Measurements from ENCODE around the gene RELN.
A peak's percentile ranks its signal among the peaks of the same experiment; 100 is the strongest.

Gene RELN

DNA sequence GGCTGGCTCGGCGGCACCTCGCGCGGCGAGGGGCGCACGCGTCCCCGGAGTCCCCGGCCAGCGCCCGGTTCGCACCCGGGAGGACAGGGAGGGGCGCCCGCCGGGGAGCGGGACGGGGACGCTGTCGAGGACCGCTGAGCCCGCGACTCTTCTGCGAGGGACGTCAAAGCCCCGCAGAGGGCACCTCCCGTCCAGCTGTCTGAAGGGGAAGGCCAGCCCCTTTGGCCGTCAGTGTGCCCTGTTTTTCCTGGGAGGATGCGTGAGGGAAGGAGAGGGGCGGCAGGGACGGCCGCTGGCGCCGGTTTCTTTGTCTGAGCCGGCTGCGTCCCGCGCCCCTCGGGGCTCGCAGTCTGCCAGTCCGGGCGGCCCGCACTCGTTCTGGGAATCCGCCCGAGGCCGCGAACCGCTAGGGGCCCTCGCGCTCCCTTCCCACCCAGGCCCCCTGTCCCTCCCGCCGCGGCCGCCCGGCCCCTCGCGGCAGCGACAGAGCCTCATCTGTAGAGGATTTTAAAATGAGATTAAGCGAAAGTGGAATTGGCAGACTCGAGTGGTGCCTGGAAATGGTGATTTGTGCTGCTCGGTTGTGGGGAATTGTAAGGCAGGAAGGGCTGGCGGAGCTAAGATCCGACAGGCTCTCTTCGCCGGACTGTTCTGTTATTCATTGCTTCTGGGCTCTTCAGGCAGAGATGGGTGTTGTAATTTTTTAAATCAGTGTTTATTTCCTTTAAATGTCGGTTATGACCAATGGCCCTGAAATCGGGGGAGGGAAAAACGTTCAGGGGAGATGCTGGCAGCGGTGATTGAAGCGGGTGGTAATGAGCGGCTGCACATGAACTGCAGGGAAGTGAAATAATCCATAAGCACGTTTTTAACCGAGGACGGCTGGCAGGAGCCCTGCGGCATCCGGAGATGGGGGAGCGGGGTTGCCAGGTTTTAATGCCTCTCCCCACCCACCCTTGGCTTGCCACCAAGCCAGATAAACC lies 618 bp upstream of the RELN start:
- DNase-seq, result peak; percentile 1

DNA sequence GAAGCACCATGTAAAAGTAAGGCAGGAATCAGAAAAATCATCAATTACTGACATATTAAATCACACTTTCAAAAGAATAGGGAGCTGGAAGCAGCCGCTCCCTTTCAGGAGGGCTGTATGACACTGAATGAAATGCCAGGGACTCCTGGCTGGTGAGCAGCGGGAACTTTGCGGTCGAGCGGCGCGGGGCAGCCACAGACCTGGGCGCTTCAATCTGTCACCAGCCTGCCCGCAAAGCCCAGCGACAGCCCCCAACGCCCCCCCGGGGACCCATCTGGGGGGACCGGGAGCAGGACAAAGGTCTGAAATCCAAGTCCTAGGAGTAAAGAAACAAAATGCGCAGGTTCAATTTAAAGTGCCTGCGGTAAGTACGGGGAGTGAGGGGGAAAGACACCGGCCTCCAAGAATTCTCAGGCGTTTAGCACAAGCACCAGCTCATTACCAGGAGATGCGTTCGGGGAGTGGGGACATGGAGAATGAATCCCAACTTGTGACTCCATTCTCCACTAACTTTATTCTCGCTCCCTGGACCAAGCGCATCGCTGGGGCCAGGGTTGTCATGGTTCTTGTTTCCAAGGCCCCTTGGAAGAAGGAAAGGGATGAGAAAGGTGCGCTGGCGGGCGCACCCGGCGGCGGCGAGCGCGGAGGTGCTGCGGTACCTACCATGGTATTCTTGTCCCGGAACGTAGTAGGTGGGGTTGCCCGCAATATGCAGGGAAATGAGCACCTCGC lies 824 bp downstream of the RELN start:
- DNase-seq, result no peak

DNA sequence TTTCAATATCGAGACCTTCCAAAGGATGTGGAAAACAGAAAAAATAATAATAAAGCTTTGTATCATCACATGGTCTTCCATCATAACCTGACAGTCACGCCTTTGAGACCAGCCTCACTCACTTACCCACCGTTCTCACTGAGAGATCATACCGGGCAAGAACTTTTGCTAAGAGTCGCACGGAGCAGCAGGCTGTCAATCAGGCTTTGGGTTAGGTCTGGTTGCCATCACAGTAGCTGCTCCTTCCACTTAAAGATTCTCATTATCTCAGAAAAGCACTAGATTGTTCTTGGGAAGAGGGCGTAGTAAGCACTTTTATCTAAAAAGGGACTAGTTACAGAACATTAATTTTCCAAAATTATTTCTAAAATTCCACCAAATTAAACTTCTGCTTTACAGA lies 2.0 kb downstream of the RELN start:
- no peak for DNase-seq

DNA sequence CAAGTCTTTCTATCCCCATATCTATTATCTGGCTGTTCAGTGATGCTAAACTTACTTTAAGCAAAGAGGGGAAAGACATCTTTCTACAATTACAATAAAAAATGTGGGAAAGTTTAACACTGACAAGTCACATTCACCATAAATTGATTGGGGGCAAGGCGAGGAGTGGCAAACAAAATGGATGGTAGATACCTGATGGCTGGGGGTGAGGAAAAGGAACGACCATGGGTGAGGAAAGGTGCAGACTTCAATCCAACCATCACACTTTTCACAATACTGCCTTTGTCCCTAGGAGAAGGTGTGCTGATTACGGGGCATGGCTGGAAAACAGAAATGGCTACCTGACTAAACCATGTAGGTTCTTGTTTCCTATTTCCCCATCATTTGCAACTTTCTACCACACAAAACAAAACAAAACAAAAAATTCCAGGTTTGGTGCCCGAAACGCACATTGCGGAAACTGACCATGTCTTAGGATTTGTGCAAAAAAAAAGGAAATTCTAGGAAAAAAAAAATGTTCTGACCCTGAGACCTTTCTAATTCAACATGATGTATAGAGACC lies 3.8 kb downstream of the RELN start:
- no peak for DNase-seq

DNA sequence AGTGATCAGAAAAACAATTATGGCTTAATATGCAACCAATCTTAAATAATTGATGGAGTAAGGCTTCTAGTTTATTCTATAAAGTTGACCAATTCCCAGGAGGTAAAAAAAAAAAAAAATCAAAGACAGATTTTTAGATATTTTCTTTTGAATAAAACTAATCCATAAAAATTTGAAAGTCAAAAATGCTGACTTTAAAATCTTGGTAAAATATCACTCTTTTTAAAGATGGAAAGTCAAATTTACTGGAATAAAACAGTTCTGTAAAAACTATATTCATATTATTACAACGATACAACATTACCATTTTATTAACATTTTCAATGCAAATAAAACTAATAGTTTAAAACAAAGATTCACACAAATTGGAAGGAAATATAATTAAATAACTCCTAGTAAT lies 5.4 kb downstream of the RELN start:
- no peak for DNase-seq

DNA sequence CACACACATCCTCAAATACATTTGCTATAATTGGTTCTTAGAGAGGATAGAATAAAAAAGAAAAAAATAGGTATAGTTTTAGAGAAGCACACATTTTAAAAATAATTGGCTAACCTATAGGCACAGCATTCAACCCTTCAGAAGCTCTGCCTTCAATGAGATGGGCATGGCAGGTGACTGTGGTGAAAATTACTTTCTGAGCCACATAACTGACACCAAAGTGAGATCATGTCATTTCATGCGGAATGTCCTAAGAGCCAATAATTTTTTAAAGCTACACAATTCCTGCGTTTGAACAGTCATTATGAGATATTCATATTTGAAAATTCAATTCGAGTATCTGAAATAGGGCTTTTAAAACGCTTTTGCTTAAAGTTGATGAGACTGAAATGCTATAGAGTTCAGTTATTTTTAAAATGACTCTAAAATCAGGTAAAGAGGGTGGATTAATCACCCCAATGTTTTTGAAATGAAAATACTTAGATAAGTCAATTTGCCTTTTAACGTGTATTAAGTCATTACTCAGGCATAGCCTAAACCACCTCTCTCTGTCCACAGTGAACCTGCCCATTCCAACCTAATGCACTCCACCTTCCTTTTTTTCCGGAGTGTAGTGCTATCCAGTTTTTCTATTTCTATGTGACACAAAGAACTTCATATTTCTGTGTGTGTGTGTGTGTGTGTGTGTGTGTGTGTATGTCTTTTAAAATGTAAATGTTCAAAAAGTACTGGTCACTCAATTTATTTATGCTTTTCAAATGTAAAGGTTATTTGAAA lies 6.1 kb downstream of the RELN start:
- DNase-seq, result no peak

DNA sequence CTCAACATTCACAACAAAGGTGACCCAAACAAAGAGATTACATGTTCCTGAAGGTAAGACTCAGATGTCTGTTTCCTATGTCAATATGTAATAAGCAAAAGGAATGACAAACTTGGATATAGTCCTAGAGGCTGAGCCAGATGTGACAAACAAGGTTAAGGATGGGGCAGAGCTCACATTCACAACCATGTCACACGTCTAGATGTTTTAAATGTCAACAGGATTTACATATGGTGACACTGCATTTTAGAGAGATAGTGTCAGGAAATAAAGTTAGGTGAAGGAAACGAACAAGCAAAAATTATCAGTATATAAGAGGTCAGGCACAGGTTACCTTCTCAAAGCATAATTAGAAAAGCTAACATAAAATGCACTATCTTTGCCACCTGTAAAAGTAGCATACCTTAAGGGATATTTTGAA lies 8.4 kb downstream of the RELN start:
- DNase-seq, result no peak

DNA sequence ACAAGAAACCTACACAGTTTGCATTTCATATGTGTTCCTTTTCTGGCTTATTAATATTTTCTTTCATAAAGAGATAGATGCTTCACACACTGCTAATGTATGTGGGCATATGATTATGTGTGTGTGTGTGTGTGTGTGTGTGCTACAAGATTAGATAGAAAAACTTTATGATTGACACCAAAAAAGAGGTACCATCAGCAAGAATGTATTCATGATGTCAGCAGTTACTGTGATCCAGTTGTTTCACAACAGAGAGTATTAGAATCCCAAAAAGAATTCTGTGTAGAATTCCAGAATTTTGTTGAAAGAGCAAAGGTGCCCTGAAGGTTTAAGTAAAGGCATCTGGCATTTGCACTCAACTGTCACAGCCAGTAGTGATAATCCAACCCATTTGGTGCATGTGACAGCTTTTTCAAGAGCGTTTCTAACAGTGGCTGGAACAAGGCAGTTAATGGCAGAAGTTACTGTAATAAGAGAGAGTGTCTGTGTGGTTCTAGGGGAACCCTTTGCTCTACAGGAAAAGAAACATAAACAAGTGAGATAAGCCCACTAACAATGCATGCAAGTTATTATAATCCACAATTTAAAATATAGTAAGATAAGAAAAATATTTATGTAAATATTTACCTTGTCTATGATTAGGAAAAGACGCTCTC lies 16.6 kb downstream of the RELN start:
- no peak for DNase-seq

DNA sequence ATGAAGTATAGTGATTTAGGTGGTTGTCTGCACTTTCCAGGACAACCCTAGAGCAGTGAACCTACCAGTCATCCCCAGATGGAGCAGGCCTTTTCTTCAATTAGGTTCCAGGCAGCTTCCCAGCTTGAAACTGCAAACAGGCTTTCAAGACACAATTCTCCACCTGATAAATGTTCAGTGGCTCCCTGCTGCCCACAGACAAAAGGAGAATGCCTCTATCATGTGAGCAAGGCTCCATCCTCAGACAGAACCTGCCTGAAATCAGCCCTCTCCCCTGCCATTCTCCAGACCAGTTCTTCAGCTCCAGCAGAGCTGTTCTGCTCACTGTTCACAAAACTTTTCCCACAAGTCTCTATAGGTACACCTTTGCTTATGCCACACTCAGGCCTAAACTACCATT lies 22.1 kb downstream of the RELN start:
- DNase-seq, result no peak

DNA sequence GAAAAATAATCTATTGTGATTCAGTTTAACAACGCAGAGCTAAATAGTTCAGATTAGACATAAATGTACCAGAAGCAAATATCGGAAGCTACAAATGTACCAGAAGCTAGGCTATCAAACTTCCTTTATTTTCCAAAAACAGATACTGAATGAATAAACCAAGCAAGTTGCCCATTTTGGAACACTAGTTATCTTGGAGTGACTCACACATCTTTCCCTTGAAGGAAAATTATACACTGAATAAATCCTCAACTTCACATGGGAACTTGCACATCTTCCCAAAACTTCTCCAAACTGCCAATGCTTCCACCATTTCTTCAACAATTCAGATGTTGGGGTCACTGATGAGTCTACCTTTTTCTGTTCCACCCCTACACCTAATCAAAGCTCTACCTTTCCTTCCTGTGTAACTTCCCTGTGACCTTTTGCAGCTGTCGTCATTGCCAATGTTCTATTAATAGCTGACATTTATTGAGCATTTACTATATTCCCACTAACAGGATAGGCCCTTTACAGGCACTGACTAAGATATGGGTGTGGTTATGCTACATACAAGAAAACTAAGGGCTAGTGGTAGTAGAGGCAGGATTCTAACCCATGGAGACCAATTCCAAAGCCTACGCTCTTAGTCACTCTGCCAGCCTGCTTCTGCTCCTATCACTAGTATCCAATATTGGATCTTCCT lies 22.7 kb downstream of the RELN start:
- DNase-seq, result no peak

DNA sequence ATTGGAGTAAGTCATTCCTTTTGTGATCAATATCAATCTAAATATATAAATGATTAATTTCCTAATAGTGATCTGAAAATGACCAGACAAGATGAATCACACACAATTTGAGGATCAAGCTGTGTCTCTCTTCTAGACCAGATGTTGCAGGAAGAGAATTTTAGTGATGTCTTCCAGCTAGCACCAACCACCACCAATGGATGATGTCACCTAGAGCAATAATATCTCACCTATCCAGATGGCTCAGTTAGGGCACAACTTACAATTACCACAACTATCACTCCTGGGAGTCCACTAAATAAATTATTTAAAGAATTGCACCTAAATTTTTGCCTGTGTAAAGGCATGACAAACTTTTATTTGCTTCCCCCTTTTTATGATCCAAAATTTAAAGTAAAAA lies 25.2 kb downstream of the RELN start:
- no peak for DNase-seq

DNA sequence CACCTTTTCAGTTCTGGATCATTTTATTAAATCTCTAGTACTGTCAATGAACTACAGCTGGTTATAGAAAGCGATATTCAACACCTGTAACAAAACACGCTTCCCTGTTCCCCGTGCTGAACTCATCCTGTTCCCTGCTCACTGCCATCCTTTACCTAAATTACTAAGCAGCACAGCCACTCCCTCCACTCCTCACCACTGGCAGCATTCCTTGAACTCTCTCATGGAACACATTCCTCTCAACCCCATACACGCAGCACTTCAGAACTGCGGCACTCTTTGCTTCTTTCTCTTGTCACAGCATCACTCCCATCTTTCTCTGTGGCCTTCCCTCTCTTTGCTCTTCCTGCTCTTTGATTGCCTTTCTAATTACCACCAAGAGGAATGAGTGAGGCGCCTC lies 27.4 kb downstream of the RELN start:
- no peak for DNase-seq

DNA sequence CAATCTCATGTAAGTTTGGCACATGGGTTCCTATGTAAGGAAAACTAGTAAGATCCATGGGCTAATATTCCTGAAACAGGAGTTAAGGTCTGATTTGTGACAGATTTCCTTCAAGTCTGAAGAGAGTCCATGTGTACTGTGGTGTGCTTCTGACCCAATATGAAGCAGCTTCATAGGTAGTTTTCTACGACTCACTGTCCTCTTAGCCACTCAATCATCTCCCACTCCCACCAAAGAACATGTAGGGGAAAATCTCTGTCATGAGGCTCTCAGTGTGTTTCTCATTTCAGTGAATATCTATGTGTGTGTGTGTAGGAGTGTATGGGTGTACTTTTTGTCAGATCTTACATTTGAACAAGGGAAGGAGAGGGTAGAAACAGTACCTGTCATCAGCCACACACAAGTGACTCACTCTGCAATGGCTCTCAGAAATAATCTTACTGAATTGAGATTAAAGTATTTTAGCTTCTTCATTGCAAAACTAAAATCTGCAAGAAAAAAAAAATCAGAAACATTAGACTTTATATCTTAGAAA lies 31.1 kb downstream of the RELN start:
- DNase-seq, result no peak

DNA sequence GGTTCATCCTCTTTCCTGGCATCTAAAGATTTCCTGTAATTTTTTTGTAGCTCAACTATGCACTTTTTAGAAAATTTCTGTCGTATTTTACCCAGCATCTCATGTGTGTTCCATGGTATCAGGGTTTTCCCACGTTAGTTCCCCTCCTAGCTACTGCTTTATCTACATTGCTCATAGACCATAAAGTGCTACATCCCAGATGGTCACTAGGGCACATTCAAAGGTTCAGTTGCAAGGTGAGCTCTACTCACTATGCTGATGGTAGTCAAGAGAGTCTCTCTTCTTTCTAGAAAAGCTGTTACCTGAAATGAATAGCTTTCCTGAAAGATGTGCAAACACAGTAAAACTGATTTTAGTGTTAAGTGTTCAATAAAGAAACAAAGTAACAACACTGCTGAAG lies 33.5 kb downstream of the RELN start:
- DNase-seq, result no peak

DNA sequence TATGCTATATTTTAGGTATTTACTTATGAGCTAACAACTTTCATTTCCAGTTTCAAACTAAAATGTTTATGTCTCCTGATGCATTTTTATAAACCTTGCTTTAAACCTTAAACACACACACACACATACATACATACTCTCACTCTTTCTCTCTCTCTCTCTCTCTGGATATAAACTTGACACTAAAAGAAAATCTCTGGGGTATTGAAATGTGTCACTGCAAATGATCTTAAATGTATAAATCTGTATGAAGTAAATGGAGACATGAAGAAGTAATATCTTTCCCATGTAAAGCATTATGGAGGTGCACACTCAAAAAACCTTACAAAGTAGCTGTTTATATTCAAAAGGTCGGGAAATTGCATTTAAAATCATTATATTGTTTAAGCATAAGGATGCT lies 37.0 kb downstream of the RELN start:
- DNase-seq, result no peak

DNA sequence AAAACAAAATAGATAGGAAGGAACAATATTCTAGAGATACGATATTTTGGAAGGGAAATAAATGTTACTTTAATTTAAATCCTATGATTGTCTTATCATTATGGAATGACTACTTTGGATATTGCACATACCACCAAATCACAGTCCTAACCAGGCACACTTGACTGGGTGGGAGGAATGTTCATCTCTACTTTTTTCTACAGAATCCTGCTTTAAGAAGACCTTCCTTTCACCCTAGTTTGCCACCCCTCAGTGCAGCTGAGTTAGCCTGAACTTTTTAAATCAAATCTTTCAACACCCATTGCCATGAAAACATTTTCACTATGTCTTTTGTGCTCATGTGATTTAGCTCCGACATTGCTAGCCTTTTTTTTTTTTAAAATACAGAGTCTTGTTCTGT lies 38.1 kb downstream of the RELN start:
- no peak for DNase-seq

DNA sequence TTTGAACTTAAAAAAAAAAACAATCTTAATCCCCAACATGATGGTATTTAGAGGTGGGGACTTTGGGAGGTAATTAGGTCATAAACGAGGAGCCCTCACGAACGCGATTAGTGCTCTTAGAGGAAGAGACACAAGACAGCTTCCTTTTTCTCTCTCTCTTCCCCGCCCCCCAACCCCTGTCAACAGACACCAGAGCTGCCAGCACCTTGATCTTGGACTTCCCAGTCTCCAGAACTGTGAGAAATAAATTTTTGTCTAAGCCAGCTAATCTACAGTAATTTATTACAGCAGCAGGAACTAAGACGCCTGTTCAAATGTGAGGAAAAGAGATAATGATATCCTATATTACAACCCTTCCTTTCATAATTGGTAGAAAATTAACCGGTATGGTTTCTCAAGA lies 40.1 kb downstream of the RELN start:
- no peak for DNase-seq

DNA sequence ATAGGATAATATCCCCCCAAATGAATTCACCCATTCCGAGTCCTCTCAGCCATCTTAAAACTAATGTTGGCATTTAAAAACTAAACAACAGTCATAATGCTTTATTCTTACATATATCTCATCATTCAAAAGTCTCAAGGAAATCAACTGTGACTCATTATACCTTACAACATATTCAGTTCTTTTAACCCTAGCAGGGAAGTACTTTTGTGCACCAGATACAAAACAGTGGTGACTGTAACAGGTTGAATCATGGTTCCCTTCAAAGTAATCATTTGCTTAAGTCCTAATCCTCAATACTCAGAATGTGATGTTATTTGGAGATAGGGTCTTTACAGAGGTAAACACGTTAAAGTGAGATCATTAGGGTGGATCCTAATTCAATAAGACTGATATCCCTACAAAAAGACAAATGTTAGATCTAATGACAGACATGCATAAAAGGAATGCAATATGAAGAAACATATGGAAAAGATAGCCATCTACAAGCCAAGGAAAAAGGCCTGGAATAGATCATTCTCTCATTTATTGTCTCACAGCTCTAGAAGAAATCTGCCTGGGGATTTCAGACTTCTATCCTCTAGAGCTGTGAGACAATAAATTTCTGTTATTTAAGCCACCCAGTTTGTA lies 42.3 kb downstream of the RELN start:
- no peak for DNase-seq

DNA sequence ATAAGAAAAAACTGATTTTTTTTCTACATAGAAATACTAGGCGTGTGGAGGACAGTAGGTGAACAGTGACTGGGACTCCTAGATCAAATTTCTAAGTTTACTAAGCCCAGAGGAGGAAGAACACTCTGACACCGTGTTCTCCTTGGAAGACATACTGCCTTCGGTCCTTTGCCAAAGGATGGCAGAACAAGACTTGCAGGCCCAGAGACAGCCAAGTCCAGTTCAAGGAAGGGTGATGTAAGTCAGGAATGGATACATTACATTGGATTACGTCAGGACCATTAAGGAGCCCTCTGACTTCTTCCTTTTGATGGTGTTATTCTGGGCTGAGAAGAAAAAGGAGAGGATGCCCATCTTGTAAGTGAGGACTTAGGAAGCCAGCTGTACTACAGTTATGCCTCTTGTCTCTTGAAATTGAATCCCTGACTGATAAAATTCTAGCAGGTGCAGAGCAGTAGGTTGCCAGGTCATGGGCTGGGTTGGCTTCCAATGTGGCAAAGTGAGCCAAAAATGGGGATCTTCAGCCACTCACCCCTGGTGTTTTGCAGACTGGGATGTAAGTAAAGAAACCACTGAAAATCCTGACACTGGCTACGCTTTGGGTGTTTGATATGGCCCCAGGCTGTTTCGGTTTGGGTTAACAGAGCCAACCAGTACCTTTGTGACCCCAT lies 45.1 kb downstream of the RELN start:
- DNase-seq, result no peak

DNA sequence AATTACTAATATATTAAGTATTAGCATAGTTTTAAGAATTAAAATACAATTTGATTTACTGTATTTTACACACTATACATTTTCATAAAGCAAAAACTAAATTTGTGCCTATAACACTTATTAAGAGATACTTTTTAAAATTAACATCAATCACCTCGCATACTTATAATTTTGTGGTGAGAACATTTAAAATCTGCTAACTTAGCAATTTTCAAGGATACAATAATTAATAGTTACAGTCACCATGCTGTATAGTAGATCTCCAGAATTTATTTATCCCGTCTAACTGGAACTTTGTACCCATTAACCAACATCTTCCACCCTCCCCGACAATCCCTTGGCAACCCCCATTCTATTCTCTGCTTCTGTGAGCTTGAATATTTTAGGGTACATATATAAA lies 47.5 kb downstream of the RELN start:
- DNase-seq, result no peak
